Peyer's patch (tissue), 4 donors: ENCODE measurements around the gene ASAP2.

ENCODE experiments used
- CTCF ChIP-seq, 6 experiments: fragments of 450-650 bp in 4 of 6; fragments of 200-600 bp in 2 of 6; sonication (generic) in 1 of 6; IDR thresholded peaks; one replicate each; pipeline ENCODE4 v1.5.1; 2017 to 2019; ENCODE audit warnings: antibody characterized with exemption in 6 of 6, mild to moderate bottlenecking in 3 of 6, moderate library complexity in 1 of 6
- POLR2A ChIP-seq, 2 donors: fragments of 450-650 bp; IDR thresholded peaks; one replicate each; pipeline ENCODE4 v1.5.1; 2017; ENCODE audit warnings: antibody characterized with exemption in 2 of 2, mild to moderate bottlenecking in 2 of 2, moderate library complexity in 2 of 2

- no peak for TF ChIP-seq POLR2A (IDR thresholded peaks at IDR 0.05)
- no peak for TF ChIP-seq CTCF (IDR thresholded peaks at IDR 0.05)
Observed at GRCh38 chr2:9310377-9310776, 103.8 kb downstream of the ASAP2 start.
